Measurements from ENCODE around the gene DHX34. TPM values are rescaled to one million over a fixed set of nuclear protein-coding genes. Genes with fewer than 3 reads are reported as not detected.
A peak's percentile ranks its signal among the peaks of the same experiment; 100 is the strongest.

Gene DHX34
- total RNA-seq, 1 donor from 2014 or later = 31.7 TPM

DNA sequence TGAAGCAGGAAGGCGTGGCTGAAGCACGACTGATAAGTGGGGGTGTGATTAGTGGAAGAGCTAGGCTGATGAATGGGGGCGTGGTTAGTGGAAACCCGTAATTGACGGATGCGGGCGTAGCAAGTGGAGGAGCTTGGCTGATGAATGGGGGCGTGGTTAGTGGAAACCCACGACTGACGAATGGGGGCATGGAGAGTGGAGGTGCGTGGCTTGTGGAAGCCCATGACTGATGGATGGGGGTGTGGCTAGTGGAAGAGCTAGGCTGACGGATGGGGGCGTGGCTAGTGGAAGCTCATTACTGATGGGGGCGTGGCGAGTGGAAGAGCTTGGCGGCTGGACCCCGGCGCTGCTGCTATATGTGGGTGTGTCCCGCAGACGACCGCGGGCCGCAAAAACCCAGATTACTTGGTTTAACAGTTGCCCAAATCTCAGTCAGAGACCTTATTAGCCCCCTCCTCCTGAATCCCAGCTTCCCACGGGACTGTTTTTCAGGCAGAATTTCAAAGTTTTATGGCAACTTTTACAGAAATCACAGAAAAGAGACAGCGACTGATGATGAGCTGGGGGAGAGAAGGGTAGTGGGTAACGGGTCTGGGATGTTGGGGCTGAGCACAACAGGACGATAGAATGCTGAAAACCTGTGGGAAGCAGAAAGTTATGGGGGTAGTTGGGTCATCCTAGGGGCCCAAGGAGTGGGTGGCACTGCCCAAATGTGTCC, 79.2 kb downstream of the DHX34 start:
- Mint-ChIP-seq H3K27me3 (ENCODE audit: low read depth) (peaks cover 29% of the 10 kb centered on the region), H3K4me1 (peaks cover 13% of the 10 kb centered on the region)

DNA sequence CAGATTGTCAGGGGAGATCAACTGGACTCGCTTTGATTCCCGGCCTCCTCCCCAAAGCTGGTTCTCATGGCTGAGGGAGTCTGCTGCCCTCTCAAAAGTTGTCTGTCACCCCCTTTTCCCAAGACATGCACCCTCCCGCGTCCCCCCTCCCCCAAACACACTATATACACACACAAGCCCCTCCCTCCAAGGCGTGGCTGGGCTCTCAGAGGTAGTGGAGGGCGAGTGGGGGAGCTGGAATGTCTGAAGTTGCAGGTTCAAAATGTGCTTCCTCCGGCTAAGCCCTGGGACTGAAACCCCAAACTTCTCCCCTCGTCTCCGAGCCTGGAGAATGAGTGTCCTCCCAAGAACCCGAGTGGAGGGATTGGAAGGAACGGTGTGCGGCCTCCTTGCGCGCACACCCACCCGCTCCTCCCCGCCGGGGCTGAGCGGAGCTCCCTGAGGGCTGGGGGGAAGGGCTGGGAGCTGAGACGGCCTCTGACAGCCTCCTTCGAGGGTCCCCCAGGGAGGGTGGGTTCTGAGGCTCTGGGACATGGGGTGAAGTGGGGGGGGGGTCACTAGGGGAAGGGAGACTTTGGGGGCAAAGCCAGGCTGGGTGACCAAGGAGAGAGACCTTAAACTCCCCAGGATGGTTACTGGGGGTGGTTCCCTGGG, 80.2 kb downstream of the DHX34 start:
- DNase-seq (ENCODE audit: low spot score in 2 of 2, unreplicated experiment in 2 of 2) = no peak
- no peak overlapping the region for H3K4me3 Mint-ChIP-seq

More for the DNA sequence above, 79.2 kb downstream of the DHX34 start:
- TF ChIP-seq, protein P1, sequence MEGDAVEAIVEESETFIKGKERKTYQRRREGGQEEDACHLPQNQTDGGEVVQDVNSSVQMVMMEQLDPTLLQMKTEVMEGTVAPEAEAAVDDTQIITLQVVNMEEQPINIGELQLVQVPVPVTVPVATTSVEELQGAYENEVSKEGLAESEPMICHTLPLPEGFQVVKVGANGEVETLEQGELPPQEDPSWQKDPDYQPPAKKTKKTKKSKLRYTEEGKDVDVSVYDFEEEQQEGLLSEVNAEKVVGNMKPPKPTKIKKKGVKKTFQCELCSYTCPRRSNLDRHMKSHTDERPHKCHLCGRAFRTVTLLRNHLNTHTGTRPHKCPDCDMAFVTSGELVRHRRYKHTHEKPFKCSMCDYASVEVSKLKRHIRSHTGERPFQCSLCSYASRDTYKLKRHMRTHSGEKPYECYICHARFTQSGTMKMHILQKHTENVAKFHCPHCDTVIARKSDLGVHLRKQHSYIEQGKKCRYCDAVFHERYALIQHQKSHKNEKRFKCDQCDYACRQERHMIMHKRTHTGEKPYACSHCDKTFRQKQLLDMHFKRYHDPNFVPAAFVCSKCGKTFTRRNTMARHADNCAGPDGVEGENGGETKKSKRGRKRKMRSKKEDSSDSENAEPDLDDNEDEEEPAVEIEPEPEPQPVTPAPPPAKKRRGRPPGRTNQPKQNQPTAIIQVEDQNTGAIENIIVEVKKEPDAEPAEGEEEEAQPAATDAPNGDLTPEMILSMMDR (IDR thresholded peaks at IDR 0.05; ENCODE audit: unreplicated experiment) = no peak
- Mint-ChIP-seq H3K27ac (no peak overlapping the region), H3K9me3 (no peaks in the 10 kb centered on the region), H3K36me3 (no peaks in the 10 kb centered on the region), H3K4me3 (no peak overlapping the region)
- DNase-seq (ENCODE audit: low spot score in 2 of 2, unreplicated experiment in 2 of 2) = peak; percentile 95 to 98

DNA sequence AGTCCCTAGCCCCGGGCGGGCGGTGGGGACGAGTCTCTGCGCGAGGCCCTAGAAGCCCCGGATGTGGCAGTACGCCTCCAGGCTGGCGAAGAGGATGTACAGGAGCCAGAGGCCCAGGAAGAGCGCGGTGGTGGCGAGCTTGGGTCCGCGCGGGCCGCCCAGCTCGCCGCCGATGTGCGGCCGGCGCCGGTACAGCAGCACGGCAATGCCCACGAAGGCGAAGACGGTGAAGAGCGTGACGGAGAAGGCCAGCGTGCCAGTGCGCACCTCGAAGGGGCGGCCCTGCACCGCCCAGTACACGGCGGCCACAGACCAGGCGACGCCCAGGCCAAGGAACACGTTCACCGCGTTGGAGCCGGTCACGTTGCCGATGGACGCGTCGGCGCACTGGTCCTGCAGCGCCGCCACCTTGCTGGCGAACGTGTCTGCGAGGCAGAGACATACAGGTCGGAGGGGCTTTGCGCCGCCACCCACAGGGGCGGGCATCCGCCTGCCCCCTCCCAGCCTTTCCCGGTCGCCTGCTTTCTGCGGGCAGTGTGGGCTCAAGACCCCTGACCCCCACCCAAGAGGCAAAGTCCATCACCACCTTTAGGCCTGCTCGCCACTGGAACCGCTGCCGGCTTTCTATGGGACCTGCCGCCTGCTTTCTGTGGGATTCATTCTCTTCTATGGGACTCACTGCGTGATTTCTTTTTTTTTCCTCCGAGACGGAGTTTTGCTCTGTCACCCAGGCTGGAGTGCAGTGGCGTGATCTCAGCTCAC, 81.1 kb downstream of the DHX34 start:
- peaks cover 7% of the 10 kb centered on the region for H3K4me1 Mint-ChIP-seq
- no peaks in the 10 kb centered on the region for H3K36me3 Mint-ChIP-seq
- no peak for DNase-seq (ENCODE audit: low spot score in 2 of 2, unreplicated experiment in 2 of 2)
- TF ChIP-seq, protein P1 (IDR thresholded peaks at IDR 0.05; ENCODE audit: unreplicated experiment) = peak; percentile 38
- H3K27me3 Mint-ChIP-seq (ENCODE audit: low read depth) = peaks cover 33% of the 10 kb centered on the region
- H3K4me3 Mint-ChIP-seq = no peak overlapping the region
- H3K9me3 Mint-ChIP-seq = no peaks in the 10 kb centered on the region
- H3K27ac Mint-ChIP-seq = no peak overlapping the region

More for the DNA sequence above, 80.2 kb downstream of the DHX34 start:
- Mint-ChIP-seq H3K9me3 (no peaks in the 10 kb centered on the region), H3K4me1 (peaks cover 9% of the 10 kb centered on the region), H3K27me3 (ENCODE audit: low read depth) (peaks cover 28% of the 10 kb centered on the region), H3K27ac (no peak overlapping the region), H3K36me3 (no peaks in the 10 kb centered on the region)
- TF ChIP-seq, protein P1 (IDR thresholded peaks at IDR 0.05; ENCODE audit: unreplicated experiment) = no peak

DNA sequence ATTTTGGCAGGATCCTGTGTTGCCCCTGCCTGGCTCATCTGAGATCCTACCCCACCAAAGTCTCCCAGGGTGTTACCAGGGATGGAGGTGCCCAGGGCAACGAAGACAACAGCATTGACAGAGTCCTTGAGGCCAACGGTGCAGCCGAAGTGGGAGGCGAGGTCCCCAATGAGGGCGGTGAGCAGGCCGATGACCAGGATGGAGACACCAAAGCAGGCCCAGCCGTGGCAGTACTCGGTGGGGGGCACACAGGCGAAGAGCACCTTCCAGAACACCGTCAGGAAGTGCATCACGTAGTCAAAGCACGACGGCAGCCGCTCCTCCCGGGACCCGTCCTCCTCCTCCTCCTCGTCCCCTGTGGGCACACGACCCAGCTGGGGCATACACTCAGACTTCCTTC, 83.0 kb downstream of the DHX34 start:
- no peaks in the 10 kb centered on the region for H3K9me3 Mint-ChIP-seq
- no peak overlapping the region for H3K4me3 Mint-ChIP-seq
- H3K4me1 Mint-ChIP-seq = peaks cover 7% of the 10 kb centered on the region
- H3K27me3 Mint-ChIP-seq (ENCODE audit: low read depth) = peaks cover 37% of the 10 kb centered on the region
- H3K27ac Mint-ChIP-seq = no peak overlapping the region
- DNase-seq (ENCODE audit: low spot score in 2 of 2, unreplicated experiment in 2 of 2) = no peak
- TF ChIP-seq, protein P1 (IDR thresholded peaks at IDR 0.05; ENCODE audit: unreplicated experiment) = no peak
- H3K36me3 Mint-ChIP-seq = no peaks in the 10 kb centered on the region

Other genes starting within 250 kb of the DHX34 start
- gene ZC3H4, start 235.5 kb upstream of the DHX34 start, total RNA-seq = 65.3 to 68.7 TPM (median 67.9 TPM) in 3 replicates
- gene SAE1, start 218.5 kb upstream of the DHX34 start, total RNA-seq = 137 to 141 TPM (median 138 TPM) in 3 replicates
- gene BBC3, start 118.1 kb upstream of the DHX34 start, total RNA-seq = 19.1 to 19.6 TPM (median 19.5 TPM) in 3 replicates
- gene CCDC9, start 92.8 kb upstream of the DHX34 start, total RNA-seq = 45.6 to 49.2 TPM (median 46.8 TPM) in 3 replicates
- gene INAFM1, start 74.4 kb upstream of the DHX34 start, total RNA-seq = 24.4 to 25.1 TPM (median 24.6 TPM) in 3 replicates
- 0.47 to 1.2 TPM (median 0.98 TPM) in 3 replicates for gene C5AR1, start 39.5 kb upstream of the DHX34 start, total RNA-seq
- not detected in 3 replicates for gene C5AR2, start 17.1 kb upstream of the DHX34 start, total RNA-seq
- gene MEIS3, start 70.2 kb downstream of the DHX34 start, total RNA-seq = 268 to 277 TPM (median 273 TPM) in 3 replicates
- 2.2 to 3.7 TPM (median 2.5 TPM) in 3 replicates for gene SLC8A2, start 122.6 kb downstream of the DHX34 start, total RNA-seq
- gene KPTN, start 134.9 kb downstream of the DHX34 start, total RNA-seq = 18.4 to 20.4 TPM (median 20.1 TPM) in 3 replicates
- 53.6 to 56.4 TPM (median 54.7 TPM) in 3 replicates for gene NAPA, start 165.7 kb downstream of the DHX34 start, total RNA-seq
- gene ZNF541, start 223.8 kb downstream of the DHX34 start, total RNA-seq = 0.13 to 0.81 TPM (median 0.18 TPM) in 3 replicates

All from mesothelial cell of epicardium (in vitro differentiated cells).